B cell (primary cell): ENCODE results near the gene SERPINE3. TPM values are rescaled to one million over a fixed set of nuclear protein-coding genes. Genes with fewer than 3 reads are reported as not detected.

Experiments
- ATAC-seq: fragments of 200-7000 bp; cut with Tn5 transposase; one replicate; pipeline ENCODE4 v1.10.0; 2021; ENCODE audit warnings: low read depth, mild to moderate bottlenecking, moderate number of reproducible peaks, moderate library complexity
- CTCF ChIA-PET: fragments of 350-600 bp; sonication (Branson Sonifier 250); formaldehyde crosslinking; loops from one replicate; lab custom pipeline; 2021; ENCODE audit warnings: antibody characterized with exemption, inconsistent platforms; lab: Charles Lee
- POLR2A ChIA-PET: fragments of 350-600 bp; sonication (Branson Sonifier 250); formaldehyde crosslinking; loops from one replicate; lab custom pipeline; 2021; ENCODE audit warnings: antibody characterized with exemption; lab: Charles Lee
- DNase-seq: peaks from one replicate; pipeline ENCODE4 v3.0.0; 2013
- H2AFZ ChIP-seq: 2 replicates; pipeline ENCODE4 v1.6.1; 2012; ENCODE audit warnings: mild to moderate bottlenecking, low read depth, low read length; ENCODE audit not compliant: insufficient read depth, poor library complexity, severe bottlenecking
- H3K27ac ChIP-seq, 2 donors: 1 replicate in 1 of 2; 2 replicates in 1 of 2; pipeline ENCODE4 v1.5.1; 2012 to 2013; ENCODE audit warnings: low read length in 2 of 2, mild to moderate bottlenecking in 2 of 2, moderate library complexity in 1 of 2
- H3K27me3 ChIP-seq, 4 experiments: fragments of 200-600 bp in 1 of 4; sonication (generic) in 1 of 4; replicated peaks in 1 of 4; 1 replicate in 2 of 4; 2 replicates in 2 of 4; pipeline versions ENCODE4 v1.6.1 to v1.7.0; 2013 to 2016; ENCODE audit warnings: low read length in 3 of 4, mild to moderate bottlenecking in 2 of 4, mixed read lengths in 1 of 4, moderate library complexity in 1 of 4; ENCODE audit not compliant: insufficient read depth in 4 of 4, control insufficient read depth in 3 of 4; ENCODE audit errors: control extremely low read depth in 1 of 4
- H3K36me3 ChIP-seq, 2 experiments: replicated peaks in 1 of 2; 1 replicate in 1 of 2; 2 replicates in 1 of 2; pipeline versions ENCODE4 v1.6.1 to v1.7.1; 2013; ENCODE audit warnings: low read length in 1 of 2; ENCODE audit not compliant: insufficient read depth in 2 of 2, control insufficient read depth in 1 of 2; ENCODE audit errors: control extremely low read depth in 1 of 2, extremely low read depth in 1 of 2
- H3K4me1 ChIP-seq, 2 donors: fragments of 200-600 bp in 1 of 2; sonication (generic) in 1 of 2; 1 replicate in 1 of 2; 2 replicates in 1 of 2; pipeline versions ENCODE4 v1.5.1 to v1.6.1; 2013 to 2017; ENCODE audit warnings: low read length in 2 of 2; ENCODE audit not compliant: control insufficient read depth in 2 of 2, insufficient read depth in 2 of 2
- H3K4me2 ChIP-seq: replicated peaks from 2 replicates; pipeline ENCODE3; 2012; ENCODE audit warnings: mild to moderate bottlenecking, low read depth, low read length; ENCODE audit not compliant: poor library complexity, severe bottlenecking
- H3K4me3 ChIP-seq, 5 experiments: fragments of 200-600 bp in 1 of 5; sonication (generic) in 1 of 5; 1 replicate in 3 of 5; 2 replicates in 2 of 5; pipeline versions ENCODE4 v1.5.1 to v1.7.0; 2011 to 2016; ENCODE audit warnings: low read length in 4 of 5, mild to moderate bottlenecking in 4 of 5, low read depth in 2 of 5, control low read depth in 1 of 5, moderate library complexity in 1 of 5; ENCODE audit not compliant: insufficient read depth in 1 of 5; ENCODE audit errors: control extremely low read depth in 1 of 5, extremely low read depth in 1 of 5
- H3K79me2 ChIP-seq: fragments of 200-600 bp; sonication (generic); one replicate; pipeline ENCODE4 v1.6.0; 2016; ENCODE audit warnings: low read length; ENCODE audit not compliant: control insufficient read depth, insufficient read depth
- H3K9ac ChIP-seq: fragments of 200-600 bp; sonication (generic); 2 replicates; pipeline ENCODE4 v1.6.1; 2017; ENCODE audit warnings: mild to moderate bottlenecking, low read length, moderate library complexity
- H3K9me3 ChIP-seq, 3 donors: one replicate each; pipeline versions ENCODE4 v1.6.1 to v1.7.1; 2013; ENCODE audit warnings: low read length in 2 of 3; ENCODE audit not compliant: control insufficient read depth in 2 of 3, insufficient read depth in 1 of 3; ENCODE audit errors: control extremely low read depth in 1 of 3
- H4K20me1 ChIP-seq: 2 replicates; pipeline ENCODE4 v1.6.0; 2012; ENCODE audit warnings: mild to moderate bottlenecking, low read length; ENCODE audit not compliant: insufficient read depth, control insufficient read depth, poor library complexity, severe bottlenecking
- H3K27ac Mint-ChIP-seq: one replicate; pipeline ENCODE4 v1.8.0; 2021; ENCODE audit warnings: mixed read lengths
- H3K27me3 Mint-ChIP-seq: one replicate; pipeline ENCODE4 v1.8.0; 2021; ENCODE audit warnings: mixed read lengths
- H3K4me1 Mint-ChIP-seq: one replicate; pipeline ENCODE4 v1.8.0; 2021; ENCODE audit warnings: mixed read lengths
- H3K4me3 Mint-ChIP-seq: one replicate; pipeline ENCODE4 v1.8.0; 2021; ENCODE audit warnings: mixed read lengths
- H3K9me3 Mint-ChIP-seq: one replicate; pipeline ENCODE4 v1.8.0; 2022; ENCODE audit warnings: mixed read lengths; ENCODE audit not compliant: insufficient read depth
- EZH2 ChIP-seq: IDR thresholded peaks from 2 replicates; pipeline ENCODE4 v1.6.1; 2012; ENCODE audit warnings: borderline replicate concordance, low read depth, mild to moderate bottlenecking, moderate library complexity, low read length; ENCODE audit not compliant: insufficient read depth, poor library complexity, severe bottlenecking
- WGBS: methylation state at CpG from one replicate; pipeline ENCODE4 v1.1.5; 2013; ENCODE audit warnings: missing lambda C conversion rate; ENCODE audit not compliant: insufficient coverage; 5-methylcytosine and 5-hydroxymethylcytosine counted together
- intact Hi-C: fragments of 100-400 bp; cut with micrococcal nuclease; formaldehyde crosslinking; loops from one replicate; pipeline ENCODE4 v1.10.0; 2022
- polyA plus RNA-seq: library from polyadenylated mRNA; depleted of rRNA; stranded (reverse); fragments of >200 nt; gene quantifications from 2 replicates; pipeline ENCODE4 v1.2.3, GENCODE V29; 2012
- total RNA-seq, 2 donors: library from RNA; stranded (reverse); fragments of 120-200 nt in 1 of 2; gene quantifications; 1 replicate in 1 of 2; 2 replicates in 1 of 2; pipeline versions ENCODE4 v1.2.3 to v1.2.4, GENCODE V29; 2013 to 2022
- TF ChIP-seq, protein P1 (sequence below): fragments of 200-600 bp; IDR thresholded peaks from one replicate; pipeline ENCODE4 v1.8.0; 2022; ENCODE audit warnings: antibody characterized with exemption, mild to moderate bottlenecking

SERPINE3 gene
- total and polyA plus RNA-seq, 2 donors (not counting 1 experiment from before 2014, with no cell fraction given), result not detected

DNA sequence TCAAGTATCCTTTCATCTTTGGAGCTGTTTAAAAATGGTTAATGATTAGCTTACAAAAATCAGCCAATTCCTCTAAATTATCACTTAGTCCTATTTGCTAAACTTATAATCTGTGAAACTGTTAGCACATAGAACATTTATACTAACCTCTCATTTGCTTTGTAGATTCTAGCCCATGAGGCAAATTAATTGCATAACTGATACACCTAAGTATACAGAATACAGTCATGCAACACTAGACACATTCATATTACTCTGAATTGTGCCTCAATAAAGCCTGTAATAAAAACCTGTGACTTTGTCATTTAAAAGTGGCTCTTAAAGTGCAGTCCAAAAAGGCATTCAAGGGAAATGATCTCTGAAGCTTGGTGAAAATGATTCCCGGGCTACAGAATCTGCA is 21.0 kb downstream of the SERPINE3 start:
- Histone ChIP-seq H4K20me1 (no peaks in the 10 kb centered on the region), H3K4me3 (no peak overlapping the region), H3K79me2 (no peaks in the 10 kb centered on the region), H3K27me3 (no peaks in the 10 kb centered on the region), H2AFZ (no peak overlapping the region), H3K4me2 (no peak overlapping the region), H3K9me3 (no peaks in the 10 kb centered on the region), H3K27ac (no peak overlapping the region), H3K9ac (no peak overlapping the region), H3K36me3 (peaks cover 5 to 7% of the 10 kb centered on the region in 2 experiments), H3K4me1 (no peaks in the 10 kb centered on the region)
- Mint-ChIP-seq H3K27ac (no peak overlapping the region), H3K4me1 (no peaks in the 10 kb centered on the region), H3K27me3 (no peaks in the 10 kb centered on the region), H3K9me3 (no peaks in the 10 kb centered on the region), H3K4me3 (no peak overlapping the region)
- ChIA-PET POLR2A (no interaction called here), CTCF (no interaction called here)
- ATAC-seq, result no peak
- TF ChIP-seq EZH2, result no peak
- TF ChIP-seq, protein P1, sequence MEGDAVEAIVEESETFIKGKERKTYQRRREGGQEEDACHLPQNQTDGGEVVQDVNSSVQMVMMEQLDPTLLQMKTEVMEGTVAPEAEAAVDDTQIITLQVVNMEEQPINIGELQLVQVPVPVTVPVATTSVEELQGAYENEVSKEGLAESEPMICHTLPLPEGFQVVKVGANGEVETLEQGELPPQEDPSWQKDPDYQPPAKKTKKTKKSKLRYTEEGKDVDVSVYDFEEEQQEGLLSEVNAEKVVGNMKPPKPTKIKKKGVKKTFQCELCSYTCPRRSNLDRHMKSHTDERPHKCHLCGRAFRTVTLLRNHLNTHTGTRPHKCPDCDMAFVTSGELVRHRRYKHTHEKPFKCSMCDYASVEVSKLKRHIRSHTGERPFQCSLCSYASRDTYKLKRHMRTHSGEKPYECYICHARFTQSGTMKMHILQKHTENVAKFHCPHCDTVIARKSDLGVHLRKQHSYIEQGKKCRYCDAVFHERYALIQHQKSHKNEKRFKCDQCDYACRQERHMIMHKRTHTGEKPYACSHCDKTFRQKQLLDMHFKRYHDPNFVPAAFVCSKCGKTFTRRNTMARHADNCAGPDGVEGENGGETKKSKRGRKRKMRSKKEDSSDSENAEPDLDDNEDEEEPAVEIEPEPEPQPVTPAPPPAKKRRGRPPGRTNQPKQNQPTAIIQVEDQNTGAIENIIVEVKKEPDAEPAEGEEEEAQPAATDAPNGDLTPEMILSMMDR, result no peak
- intact Hi-C loops, result no loop called here
- no peak for DNase-seq
- WGBS, result no CpG with 5 or more reads among the region's 1 CpG

DNA sequence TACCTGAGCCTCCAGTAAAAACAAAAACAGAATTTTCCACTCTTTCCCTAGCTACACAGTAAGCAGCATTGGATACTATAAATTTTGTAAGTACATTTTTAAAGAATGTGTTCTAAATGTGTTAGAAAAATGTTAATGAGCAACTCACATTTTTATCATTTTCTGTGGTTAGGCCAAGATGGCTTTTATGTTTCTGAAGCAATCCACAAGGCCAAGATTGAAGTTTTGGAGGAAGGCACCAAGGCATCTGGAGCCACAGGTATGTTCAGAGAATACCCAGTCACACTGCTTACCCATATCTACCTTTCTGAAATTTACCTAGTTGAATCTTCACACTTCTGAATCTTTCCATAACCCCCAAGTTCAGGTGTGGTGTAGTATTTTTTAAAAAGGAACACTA is 21.6 kb downstream of the SERPINE3 start:
- Histone ChIP-seq H3K79me2 (no peaks in the 10 kb centered on the region), H3K9me3 (no peaks in the 10 kb centered on the region), H3K36me3 (peaks cover 5 to 10% of the 10 kb centered on the region in 2 experiments), H3K4me1 (no peaks in the 10 kb centered on the region), H3K27ac (no peak overlapping the region), H3K27me3 (no peaks in the 10 kb centered on the region), H2AFZ (no peak overlapping the region), H3K4me2 (no peak overlapping the region), H3K9ac (no peak overlapping the region), H4K20me1 (no peaks in the 10 kb centered on the region), H3K4me3 (no peak overlapping the region)
- POLR2A ChIA-PET, result no interaction called here
- no peak for ATAC-seq
- no peak overlapping the region for H3K4me3 Mint-ChIP-seq
- CTCF ChIA-PET, result no interaction called here
- intact Hi-C loops, result no loop called here
- no peak for DNase-seq
- H3K27ac Mint-ChIP-seq, result no peak overlapping the region
- no peak for TF ChIP-seq EZH2
- TF ChIP-seq, protein P1, result no peak
- H3K9me3 Mint-ChIP-seq, result no peaks in the 10 kb centered on the region
- no peaks in the 10 kb centered on the region for H3K4me1 Mint-ChIP-seq
- no peaks in the 10 kb centered on the region for H3K27me3 Mint-ChIP-seq
